NCI-H1436 treated with DMSO at 0.1 percent for 48 hours (cell line): Measurements from ENCODE around the gene PLCH2.

Experiments used
- DNase-seq: peaks from one replicate; lab custom pipeline; 2025; lab: John Stamatoyannopoulos, UW

The PLCH2 gene

DNA sequence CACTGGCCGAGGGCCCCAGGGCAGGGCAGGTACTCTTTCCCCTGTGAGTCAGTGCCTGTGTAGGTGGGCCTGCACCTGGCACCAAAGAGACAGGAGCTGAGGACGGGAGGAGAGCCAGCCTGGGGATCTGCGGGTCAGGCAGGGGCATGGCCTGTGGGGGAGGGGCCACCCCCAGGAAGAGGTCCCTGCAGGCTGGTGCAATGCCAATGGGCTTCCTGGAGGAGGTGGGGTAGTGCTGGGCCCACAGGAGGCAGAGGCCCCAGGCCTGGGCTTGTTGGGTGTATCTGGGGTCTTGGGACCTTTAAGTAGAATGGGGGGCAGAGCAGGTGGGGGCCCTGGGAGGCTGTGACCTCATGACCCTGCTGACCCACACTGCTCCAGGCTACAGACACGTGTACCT, 23.2 kb downstream of the PLCH2 start:
- DNase-seq: no peak

- DNase-seq: no peak
These were observed 24.0 kb downstream of the PLCH2 start for GRCh38 chr1:2499986-2500596.

DNA sequence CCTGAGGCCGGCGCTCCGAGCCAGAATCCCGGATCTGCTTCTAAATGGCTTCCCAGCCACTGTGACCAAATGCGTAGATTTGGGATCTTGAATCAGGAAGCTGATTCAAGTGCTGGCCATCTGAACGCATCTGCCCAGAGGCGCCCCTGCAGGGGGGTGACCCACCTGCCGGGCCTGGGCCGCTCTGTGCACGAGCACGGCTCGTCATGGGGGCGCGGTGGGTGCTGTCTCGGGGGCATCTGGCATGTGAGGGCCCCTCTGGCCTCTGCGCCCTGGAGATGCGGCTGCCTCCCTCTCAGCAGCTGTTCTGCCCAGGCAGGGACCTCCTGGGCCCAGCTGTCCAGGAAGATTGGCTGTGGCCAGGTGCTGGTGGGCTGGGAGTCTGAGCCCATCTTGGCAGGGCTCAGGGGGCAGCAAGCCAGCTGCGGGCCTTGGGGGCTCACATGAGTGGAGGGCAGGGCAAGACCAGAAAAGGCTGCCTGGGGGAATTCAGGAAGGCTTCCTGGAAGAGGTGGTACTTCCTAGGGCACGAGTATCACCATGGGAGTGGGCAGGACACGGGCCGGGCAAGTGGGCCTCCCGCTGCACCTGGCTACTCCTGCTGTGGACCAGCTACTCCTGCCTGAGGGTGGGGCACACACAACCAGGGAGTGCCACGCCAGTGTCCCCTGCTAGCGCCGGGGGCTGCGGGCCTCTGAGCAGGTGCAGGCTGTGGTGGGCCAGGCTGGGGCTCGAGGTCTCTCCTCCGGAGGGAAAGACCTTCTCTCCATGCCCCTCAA, 25.1 kb downstream of the PLCH2 start:
- DNase-seq: no peak

DNA sequence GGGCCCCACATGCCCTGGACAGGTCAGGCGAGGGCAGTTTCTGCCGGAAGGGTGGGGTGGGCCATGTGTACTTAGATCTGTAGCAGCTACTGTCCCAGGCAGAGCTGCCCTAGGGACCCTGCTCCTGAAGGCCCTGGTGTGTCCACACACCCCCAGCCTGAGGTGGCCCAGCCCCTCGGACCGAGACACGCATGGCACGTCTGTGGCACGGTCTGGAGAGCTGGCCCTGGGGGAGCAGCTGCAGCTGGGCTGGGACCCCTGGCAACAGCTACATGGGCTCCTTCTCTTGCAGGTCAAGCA, 25.7 kb downstream of the PLCH2 start:
- no peak for DNase-seq

DNA sequence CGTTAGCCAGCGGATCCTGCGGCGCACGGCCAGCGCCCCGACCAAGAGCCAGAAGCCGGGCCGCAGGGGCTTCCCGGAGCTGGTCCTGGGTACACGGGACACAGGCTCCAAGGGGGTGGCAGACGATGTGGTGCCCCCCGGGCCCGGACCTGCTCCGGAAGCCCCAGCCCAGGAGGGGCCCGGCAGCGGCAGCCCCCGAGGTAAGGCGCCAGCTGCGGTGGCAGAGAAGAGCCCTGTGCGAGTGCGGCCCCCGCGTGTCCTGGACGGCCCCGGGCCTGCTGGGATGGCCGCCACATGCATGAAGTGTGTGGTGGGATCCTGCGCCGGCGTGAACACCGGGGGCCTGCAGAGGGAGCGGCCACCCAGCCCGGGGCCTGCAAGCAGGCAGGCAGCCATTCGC, 26.1 kb downstream of the PLCH2 start:
- no peak for DNase-seq

DNA sequence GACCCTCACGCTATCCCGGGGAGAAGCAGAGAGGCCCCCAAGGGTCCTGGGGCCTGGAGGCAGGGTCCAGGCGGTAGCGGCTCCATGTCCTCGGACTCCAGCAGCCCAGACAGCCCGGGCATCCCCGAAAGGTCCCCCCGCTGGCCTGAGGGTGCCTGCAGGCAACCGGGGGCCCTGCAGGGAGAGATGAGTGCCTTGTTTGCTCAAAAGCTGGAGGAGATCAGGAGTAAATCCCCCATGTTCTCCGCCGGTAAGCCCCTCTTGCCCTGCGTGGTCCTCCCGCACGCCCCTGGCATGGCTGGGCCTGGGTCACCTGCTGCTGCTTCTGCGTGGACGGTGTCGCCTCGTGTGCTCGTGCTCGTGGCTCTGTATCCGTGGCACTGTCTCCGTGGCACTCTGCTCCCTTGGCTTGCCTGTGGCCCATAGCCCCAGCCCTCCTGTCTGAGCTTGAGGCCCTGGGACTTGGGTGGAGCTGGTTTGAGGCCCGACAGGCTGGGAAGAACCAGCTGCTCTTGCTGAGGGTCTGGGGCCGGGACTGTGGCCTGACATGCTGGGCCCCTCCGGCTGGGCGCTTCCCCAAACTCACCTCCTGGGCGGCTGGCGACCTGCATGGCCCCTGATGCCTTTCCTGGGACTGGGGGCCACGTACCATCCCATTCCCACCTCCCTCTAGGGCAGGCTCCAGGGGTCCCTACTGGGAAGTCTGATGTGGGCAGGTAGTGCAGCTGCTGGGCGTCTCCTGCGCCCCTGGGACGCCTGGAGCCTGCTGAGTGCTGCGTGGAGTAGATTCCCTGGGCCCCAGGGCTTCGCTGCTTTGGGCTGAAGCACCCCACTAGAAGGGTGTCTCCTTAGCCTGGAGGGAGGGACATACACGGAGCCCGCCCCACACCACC, 26.8 kb downstream of the PLCH2 start:
- DNase-seq: no peak

- DNase-seq: no peak
These were observed 27.6 kb downstream of the PLCH2 start for GRCh38 chr1:2503554-2504224.

DNA sequence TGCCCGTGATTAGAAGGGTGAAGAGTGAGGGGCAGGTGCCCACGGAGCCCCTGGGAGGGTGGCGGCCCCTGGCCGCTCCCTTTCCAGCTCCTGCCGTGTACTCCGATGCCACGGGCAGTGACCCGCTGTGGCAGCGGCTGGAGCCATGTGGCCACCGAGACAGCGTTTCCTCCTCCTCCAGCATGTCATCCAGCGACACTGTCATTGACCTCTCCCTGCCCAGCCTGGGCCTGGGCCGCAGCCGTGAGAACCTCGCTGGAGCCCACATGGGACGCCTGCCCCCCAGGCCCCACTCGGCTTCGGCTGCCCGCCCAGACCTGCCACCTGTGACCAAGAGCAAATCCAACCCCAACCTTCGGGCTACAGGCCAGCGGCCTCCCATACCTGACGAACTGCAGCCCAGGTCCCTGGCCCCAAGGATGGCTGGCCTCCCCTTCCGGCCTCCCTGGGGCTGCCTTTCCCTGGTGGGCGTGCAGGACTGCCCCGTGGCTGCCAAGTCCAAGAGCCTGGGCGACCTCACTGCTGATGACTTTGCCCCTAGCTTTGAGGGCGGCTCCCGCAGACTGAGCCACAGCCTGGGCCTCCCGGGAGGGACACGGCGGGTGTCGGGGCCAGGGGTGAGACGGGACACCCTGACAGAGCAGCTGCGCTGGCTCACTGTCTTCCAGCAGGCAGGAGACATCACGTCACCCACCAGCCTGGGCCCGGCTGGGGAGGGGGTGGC, 28.3 kb downstream of the PLCH2 start:
- DNase-seq: no peak

- DNase-seq: no peak
These were observed 28.8 kb downstream of the PLCH2 start for GRCh38 chr1:2504949-2505272.

DNA sequence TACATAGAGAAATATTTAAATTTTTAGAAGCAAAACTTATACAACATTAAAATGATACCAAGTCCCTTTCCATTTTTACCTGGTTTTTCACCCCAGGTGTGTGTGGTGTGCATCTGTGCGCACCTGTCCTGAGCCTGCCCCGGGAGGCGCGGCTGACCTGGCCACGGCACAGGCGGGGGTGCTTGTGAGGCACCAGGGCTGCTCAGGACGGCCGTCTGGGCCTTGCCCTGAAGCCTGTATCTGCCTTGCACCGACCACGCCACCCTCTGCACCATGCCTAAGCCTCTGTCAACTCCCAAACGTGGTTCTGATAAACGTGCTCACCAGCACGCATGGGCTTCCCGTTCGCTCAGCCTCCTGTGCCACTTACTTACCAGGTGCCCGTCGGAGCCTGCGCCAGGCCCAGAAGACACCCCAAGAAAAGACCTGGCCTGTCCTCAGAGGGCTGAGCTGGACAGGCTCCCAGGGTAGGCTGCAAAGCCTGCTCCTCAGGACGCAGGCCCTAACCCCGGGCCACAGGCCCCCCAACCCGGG, 29.4 kb downstream of the PLCH2 start:
- no peak for DNase-seq

DNA sequence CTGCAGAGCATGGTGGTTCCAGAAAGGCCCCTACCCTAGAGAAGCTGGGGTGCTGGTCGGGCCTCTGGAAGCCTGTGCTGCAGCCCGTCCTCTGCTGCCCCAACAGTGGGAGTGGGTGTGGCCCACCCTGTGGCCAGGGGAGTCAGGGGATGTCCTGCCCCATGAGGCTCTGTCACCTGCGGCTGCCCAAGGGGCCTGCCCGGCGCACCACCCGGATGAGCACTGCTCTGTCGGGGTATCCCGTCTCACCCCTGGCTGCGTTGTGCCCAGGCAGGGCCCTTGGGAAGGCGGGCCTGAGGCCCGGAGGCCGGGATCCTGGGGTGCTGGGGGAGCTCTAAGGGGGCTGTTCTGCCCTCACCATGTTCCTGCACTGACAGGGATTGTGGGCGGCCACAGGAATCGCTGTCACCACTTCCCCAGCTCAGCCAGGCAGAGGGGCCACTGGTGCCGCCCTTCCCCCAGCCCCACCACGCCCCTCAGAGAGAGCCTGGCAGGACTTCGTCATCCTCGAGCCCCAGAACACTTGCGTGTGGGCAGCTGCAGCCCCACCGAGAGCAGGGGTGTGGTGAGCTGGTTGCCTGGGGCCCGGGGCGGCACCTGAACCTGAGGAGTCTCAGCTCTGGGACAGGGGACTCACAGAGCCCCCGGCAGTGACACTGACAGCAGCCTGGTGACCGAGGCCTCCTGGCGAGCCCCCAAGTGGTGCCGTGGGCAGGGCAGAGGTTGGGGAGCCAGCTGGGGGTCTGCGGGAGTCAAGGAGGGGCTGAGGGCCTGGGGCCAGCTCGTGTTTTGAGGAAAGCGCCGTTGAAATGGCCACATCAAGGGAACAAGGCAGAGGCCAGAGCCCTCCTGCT, 30.1 kb downstream of the PLCH2 start:
- DNase-seq: no peak

GRCh38 chr1:2506901-2507565, 30.9 kb downstream of the PLCH2 start:
- DNase-seq: no peak

- no peak for DNase-seq
These were observed 31.7 kb downstream of the PLCH2 start for GRCh38 chr1:2507744-2508155.

GRCh38 chr1:2508180-2508579, 32.1 kb downstream of the PLCH2 start:
- no peak for DNase-seq

- no peak for DNase-seq
These were observed 32.7 kb downstream of the PLCH2 start for GRCh38 chr1:2508751-2509150.

- no peak for DNase-seq
These were observed 33.5 kb downstream of the PLCH2 start for GRCh38 chr1:2509589-2509988.

- DNase-seq: no peak
These were observed 34.5 kb downstream of the PLCH2 start for GRCh38 chr1:2510366-2511155.

DNA sequence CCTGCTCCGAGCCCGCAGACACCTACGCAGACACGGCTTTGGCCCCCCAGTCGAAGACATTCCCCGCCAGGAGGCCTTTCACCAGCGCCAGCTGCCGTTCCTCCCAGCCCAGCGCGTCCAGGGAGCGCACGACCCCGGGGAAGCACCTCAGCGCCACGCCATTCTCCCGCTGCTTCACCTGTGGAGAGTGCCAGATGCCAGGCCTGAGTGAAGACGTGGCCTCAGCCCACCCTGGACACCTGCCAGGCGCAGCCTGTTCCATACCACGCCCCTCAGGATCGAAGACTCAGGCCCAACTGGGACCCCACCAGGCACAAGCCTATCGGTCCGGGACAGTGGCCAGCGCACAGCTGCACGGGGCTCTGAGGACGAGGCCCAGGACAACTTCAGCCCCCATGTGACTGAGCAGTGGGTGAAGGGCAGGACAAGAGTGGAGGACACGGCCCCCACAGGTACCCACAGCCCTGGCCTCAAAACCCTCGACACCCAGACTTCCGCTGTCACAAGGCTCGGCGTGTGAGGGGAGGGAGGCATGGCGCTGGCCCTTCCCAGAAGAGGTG, 36.9 kb downstream of the PLCH2 start:
- no peak for DNase-seq
